Large intestine (tissue), 3 donors: Measurements from ENCODE around the gene MIPEP. TPM values are rescaled to one million over a fixed set of nuclear protein-coding genes. Genes with fewer than 3 reads are reported as not detected.
"Not testable (repeated sequence)": the region's sequence is repeated elsewhere in the genome, so short reads cannot be mapped to it uniquely, and the experiment has no call there.

ENCODE experiments used
- DNase-seq, 2 donors: peaks; one replicate each; pipeline versions ENCODE4 v3.0.0 to v3.0.0-alpha.2; 2013
- H3K27ac ChIP-seq: one replicate; pipeline ENCODE4 v1.5.1; 2013; ENCODE audit warnings: low read length
- H3K27me3 ChIP-seq: 2 replicates; pipeline ENCODE4 v1.6.1; 2013; ENCODE audit warnings: low read length; ENCODE audit not compliant: control insufficient read depth, insufficient read depth
- H3K36me3 ChIP-seq: 2 replicates; pipeline ENCODE4 v1.6.1; 2013; ENCODE audit warnings: low read length; ENCODE audit not compliant: control insufficient read depth, insufficient read depth
- H3K4me1 ChIP-seq: one replicate; pipeline ENCODE4 v1.6.1; 2013; ENCODE audit warnings: low read length; ENCODE audit not compliant: control insufficient read depth, insufficient read depth
- H3K4me3 ChIP-seq: one replicate; pipeline ENCODE4 v1.5.1; 2013; ENCODE audit warnings: low read length
- H3K9me3 ChIP-seq: one replicate; pipeline ENCODE4 v1.6.1; 2013; ENCODE audit warnings: mild to moderate bottlenecking, low read depth, low read length, moderate library complexity; ENCODE audit not compliant: control insufficient read depth
- WGBS: methylation state at CpG from one replicate; pipeline ENCODE4 v1.1.5; 2013; ENCODE audit warnings: low lambda C conversion rate; ENCODE audit not compliant: insufficient coverage; 5-methylcytosine and 5-hydroxymethylcytosine counted together
- polyA plus RNA-seq: library from polyadenylated mRNA; unstranded; fragments of 120-200 nt; gene quantifications from one replicate; pipeline ENCODE4 v1.2.1, GENCODE V29; 2013

Gene MIPEP
- polyA plus RNA-seq, 1 donor = 19.7 TPM

DNA sequence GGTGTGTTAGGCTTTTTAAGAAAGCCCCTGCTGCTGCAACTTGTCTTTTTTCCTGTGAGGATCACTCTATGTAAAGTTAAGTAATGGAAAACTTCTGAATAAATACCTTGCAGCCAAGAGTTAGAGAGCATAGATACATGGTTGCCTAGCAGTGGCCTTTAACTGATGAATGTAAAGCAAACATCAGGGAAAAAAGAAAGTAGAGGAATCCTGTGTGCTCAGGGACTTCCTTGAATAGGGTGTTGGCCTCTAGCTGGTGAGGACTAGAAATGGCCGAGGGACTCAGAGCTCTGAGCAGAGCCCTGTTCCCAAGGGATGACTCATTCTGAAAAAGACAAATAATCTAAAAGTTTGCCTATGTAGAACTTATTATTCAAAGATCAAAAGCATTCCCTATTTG is 135.7 kb downstream of the MIPEP start:
- H3K36me3 ChIP-seq = peaks cover 5% of the 10 kb centered on the region
- WGBS = 60% methylated on average over 1 of the region's 1 CpG
- H3K4me1 ChIP-seq = no peaks in the 10 kb centered on the region
- no peak overlapping the region for H3K4me3 ChIP-seq
- H3K27ac ChIP-seq = no peak overlapping the region
- no peaks in the 10 kb centered on the region for H3K9me3 ChIP-seq
- DNase-seq = peak; percentile 23 to 34
- H3K27me3 ChIP-seq = no peaks in the 10 kb centered on the region

DNA sequence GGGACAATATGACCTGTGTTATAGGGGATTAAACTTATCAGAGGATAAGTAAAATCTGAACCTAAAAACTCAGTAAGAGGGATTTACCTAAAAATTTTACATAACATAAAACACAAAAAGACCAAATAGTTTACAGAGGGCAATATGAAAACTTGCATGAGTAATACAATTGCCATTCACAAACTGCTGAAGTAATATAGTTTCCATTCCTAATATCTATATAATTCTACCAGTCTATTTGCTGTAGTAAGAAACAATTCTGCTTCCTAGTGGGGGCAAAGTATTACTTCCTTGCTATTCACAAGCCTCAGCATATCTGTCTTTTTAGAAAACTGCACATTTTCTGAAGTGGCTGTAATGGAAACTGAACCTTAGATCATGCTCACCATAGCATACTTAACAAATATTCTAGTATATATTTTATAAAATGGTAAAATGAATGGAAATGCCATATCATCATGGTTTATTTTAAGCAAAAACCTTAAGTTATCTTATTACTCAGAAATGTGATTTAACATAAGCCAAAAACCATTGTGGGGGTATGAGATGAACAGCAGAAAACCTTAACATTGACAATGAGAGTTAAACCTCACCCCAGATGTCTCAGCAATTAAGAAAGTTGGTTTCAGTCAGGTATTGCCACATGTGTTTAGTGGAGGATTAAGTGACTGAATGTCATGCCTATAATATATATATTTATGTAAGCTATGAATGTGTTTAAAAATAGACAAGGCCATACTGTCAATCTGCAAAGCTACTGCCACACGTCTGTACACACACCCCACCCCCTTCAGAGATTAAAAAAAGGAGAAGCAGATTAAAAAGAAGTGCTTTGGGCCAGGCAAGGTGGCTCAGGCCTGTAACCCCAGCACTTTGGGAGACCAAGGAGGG is 136.8 kb downstream of the MIPEP start:
- H3K4me3 ChIP-seq = no peak overlapping the region
- H3K27ac ChIP-seq = no peak overlapping the region
- WGBS = no CpG with 5 or more reads among the region's 1 CpG
- peaks cover 5% of the 10 kb centered on the region for H3K36me3 ChIP-seq
- H3K4me1 ChIP-seq = no peaks in the 10 kb centered on the region
- DNase-seq = no peak
- no peaks in the 10 kb centered on the region for H3K9me3 ChIP-seq
- no peaks in the 10 kb centered on the region for H3K27me3 ChIP-seq

DNA sequence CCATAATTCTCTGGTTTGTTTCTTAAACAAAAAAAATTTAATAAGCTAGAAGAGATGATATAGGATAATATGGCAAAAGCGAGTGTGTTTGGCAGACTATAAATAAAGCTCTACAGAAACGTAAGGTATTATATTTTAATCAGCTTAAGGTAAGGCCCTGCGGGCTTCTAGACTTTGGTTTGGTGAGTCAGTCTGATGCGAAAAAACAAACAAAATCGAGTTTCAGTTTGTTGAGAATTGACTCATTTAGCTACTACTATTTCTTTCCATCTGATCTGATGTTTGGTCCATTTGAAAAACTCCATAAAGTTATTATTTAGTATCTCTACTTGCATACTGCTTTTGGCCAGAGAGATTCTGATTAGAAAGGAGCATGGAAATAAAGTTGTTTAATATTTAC is 138.0 kb downstream of the MIPEP start:
- peaks cover 5% of the 10 kb centered on the region for H3K36me3 ChIP-seq
- H3K9me3 ChIP-seq = no peaks in the 10 kb centered on the region
- H3K4me1 ChIP-seq = no peaks in the 10 kb centered on the region
- H3K27ac ChIP-seq = no peak overlapping the region
- no peak for DNase-seq
- H3K27me3 ChIP-seq = no peaks in the 10 kb centered on the region
- 46% methylated on average over 4 of the region's 5 CpGs for WGBS
- no peak overlapping the region for H3K4me3 ChIP-seq

DNA sequence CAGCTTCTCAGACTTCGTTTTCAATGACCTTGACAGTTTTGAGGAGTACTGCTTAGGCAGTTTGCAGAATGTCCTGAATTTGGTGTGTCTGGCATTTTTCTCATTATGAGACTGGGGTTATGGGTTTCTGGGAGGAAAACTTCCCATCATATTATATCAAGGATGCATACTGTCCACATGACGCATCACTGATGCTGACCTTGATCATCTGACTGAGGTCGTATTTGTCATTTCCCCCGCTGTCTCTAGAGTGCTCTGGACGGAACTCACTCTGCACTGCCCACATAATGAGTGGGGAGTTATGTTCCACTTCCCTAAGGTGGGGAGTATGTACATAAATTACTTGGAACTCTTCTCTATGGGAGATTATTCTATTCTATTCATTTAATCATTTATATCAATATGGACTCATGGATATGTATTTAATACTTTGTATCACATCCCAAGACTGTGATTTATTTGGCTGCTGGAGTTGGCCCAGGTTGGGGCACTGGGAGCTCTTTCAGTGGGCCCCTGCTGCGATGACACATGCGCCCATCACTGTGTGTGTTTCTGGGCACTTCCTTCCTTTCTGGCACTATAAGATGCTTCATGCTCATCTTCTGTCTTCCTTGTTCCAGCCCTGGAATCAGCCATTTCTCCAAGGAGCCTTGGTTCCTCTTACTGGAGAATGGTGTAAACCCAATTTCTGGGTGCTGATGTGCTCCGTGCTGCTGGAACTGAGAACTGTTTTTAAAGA is 138.6 kb downstream of the MIPEP start:
- no peak for DNase-seq
- no peak overlapping the region for H3K4me3 ChIP-seq
- no peaks in the 10 kb centered on the region for H3K27me3 ChIP-seq
- no peaks in the 10 kb centered on the region for H3K4me1 ChIP-seq
- peaks cover 5% of the 10 kb centered on the region for H3K36me3 ChIP-seq
- no CpG with 5 or more reads among the region's 8 CpGs for WGBS
- no peak overlapping the region for H3K27ac ChIP-seq
- H3K9me3 ChIP-seq = no peaks in the 10 kb centered on the region

DNA sequence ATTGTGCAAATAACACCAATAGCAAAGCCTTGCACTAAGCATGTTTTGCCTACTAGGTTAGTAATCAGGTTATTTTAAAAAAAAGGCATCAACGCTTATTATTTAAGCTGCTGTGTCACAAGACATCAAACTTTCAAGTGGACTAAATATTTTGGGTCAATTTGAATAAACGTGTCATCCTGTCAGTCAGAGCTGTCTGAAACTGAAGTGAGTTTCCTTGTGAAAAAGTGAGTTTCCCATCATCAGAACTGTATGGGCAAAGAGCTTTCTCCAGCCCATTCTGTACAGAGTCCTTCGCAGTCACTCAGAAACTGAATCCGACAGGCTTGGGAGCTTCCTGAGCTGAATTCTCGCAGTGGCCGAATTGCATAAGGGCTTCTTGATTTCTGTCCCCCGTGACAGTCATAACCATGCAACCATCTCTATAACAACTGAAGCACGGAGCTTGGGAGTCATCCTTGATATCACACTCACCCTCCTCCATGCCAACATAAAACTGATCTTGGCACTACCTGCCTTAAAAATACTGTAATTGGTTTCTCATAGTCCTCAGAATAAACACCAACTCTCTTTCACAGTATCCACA is 139.8 kb downstream of the MIPEP start:
- WGBS = 70% methylated on average over 2 of the region's 8 CpGs

DNA sequence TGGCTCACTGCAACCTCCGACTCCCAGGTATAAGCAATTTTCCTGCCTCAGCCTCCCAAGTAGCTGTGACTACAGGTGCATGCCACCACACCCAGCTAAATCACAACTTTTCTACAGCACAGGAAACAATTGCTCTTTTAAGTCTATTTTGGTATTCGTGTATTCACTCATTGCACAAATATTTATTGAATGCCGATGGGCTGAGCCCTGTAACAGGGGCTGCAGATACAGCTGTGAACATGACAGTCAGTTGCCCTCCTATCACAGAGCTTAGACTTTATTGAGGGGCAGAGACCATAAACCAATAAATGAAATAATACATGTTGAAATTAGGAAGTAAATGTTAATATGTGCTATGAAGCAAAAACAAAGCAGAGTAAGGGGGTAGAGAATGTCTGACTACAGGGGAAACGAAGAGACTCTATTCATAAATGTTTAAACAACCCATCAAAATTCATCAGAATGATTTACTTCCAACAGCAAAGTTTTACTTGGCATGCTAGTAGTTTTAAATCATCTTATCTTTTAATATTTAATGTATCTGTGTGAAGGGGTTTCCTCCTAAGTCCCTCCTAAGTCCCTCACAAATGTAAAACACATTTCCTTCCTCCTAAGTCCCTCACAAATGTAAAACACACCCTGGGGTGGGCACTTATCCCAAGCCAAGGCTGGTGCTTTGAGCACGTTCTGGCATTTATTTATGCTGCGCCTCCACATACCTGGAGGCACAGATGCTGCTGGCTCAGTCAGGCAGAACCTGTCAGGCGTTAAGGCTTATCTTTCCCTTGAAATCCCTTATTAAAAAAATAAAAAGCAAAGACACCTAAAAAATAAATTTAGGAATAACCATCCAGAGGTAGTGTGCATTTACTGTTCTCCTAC is 140.8 kb downstream of the MIPEP start:
- WGBS = 50% methylated on average over 2 of the region's 7 CpGs
- H3K36me3 ChIP-seq = peaks cover 5% of the 10 kb centered on the region

More for the DNA sequence above, 139.8 kb downstream of the MIPEP start:
- no peak overlapping the region for H3K27ac ChIP-seq
- no peaks in the 10 kb centered on the region for H3K9me3 ChIP-seq
- no peak for DNase-seq
- H3K27me3 ChIP-seq = no peaks in the 10 kb centered on the region
- H3K4me1 ChIP-seq = no peaks in the 10 kb centered on the region
- no peak overlapping the region for H3K4me3 ChIP-seq
- peaks cover 5% of the 10 kb centered on the region for H3K36me3 ChIP-seq

DNA sequence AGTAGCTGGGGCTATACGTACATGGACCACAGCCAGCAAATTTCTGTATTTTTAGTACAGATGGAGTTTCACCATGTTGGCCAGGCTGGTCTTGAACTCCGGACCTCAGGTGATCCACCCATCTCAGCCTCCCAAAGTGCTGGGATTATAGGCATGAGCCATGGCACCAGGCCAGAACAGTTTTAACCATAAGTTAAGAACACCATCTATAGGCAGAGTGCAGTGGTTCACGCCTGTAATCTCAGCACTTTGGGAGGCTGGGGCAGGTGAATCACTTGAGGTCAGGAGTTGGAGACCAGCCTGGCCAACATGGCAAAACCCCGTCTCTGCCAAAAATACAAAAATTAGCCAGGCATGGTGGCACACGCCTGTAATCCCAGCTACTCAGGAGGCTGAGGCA is 143.1 kb downstream of the MIPEP start:
- H3K9me3 ChIP-seq, H3K36me3 ChIP-seq, H3K4me1 ChIP-seq, H3K27ac ChIP-seq, H3K4me3 ChIP-seq, DNase-seq, H3K27me3 ChIP-seq: not testable (repeated sequence)
- WGBS = no CpG with 5 or more reads among the region's 5 CpGs

More for the DNA sequence above, 140.8 kb downstream of the MIPEP start:
- Histone ChIP-seq H3K4me3 (no peak overlapping the region), H3K27ac (no peak overlapping the region), H3K9me3 (no peaks in the 10 kb centered on the region), H3K27me3 (no peaks in the 10 kb centered on the region), H3K4me1 (no peaks in the 10 kb centered on the region)
- no peak for DNase-seq

DNA sequence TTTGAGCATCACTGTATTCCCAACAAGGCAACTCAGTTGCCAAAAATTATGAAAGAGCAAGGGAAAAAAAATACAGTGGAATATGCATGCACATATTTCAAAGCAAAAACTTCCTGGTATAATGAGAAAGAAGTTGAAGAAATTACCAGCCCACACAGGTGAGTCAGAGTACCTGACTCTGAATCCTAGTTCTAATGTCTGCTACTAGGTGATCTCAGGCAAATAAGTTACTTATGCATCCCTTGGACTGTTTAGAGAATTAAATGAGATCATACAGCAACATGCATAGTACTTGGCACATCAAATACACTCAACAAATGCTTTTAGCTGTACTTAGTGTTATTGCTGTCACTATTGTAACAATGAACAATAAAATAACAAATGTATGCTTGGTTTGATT is 144.9 kb downstream of the MIPEP start:
- no peak for DNase-seq
- H3K27ac ChIP-seq = no peak overlapping the region

DNA sequence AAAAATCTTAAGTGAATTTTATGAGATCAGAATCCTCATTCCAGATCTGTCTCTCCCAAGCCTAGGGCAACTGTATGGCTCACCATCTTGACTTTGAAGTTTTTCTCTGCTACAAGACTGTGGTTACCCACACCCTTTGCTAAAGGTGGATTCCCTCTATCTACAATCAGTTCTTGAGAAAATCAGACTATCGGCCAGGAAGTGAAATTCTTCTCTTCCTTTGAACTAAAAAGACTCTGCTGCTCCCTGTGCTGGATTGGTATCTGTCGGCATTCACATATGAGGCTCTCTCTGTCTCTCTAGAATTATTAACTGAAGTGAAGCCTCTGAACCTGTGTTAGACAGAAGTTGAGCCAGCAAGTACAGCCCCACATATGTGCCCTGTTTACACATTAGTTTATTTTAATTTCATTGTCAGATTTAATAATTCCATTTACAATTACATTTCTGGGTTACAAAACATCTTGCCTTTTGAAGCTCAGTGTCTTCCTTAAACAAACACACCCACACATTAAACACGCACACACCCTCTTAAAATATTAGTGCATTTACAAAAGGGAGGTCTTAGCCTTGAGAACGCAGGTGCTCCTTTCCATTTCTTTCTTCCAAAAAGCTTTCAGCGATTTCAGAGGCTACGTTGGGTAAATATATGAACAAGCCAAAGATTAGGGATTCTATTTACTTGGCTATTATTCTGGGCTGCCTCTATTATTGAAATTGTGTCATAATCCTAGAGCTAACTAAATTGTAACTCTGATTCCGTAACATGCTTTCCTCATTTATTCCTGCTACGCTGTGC is 145.7 kb downstream of the MIPEP start:
- H3K27ac ChIP-seq = no peak overlapping the region
- no peak for DNase-seq
- no peak overlapping the region for H3K4me3 ChIP-seq
- no peaks in the 10 kb centered on the region for H3K9me3 ChIP-seq
- WGBS = 56% methylated on average over 3 of the region's 8 CpGs
- no peaks in the 10 kb centered on the region for H3K36me3 ChIP-seq
- H3K27me3 ChIP-seq = no peaks in the 10 kb centered on the region
- H3K4me1 ChIP-seq = no peaks in the 10 kb centered on the region

More for the DNA sequence above, 144.9 kb downstream of the MIPEP start:
- no peaks in the 10 kb centered on the region for H3K4me1 ChIP-seq
- H3K36me3 ChIP-seq = no peaks in the 10 kb centered on the region
- no peaks in the 10 kb centered on the region for H3K27me3 ChIP-seq
- no peak overlapping the region for H3K4me3 ChIP-seq
- no peaks in the 10 kb centered on the region for H3K9me3 ChIP-seq
